ENCODE measurements around the gene PKP1.

PKP1 gene

GRCh38 chr1:201310986-201311355 is 27.7 kb downstream of the PKP1 start:
- H3K4me3 ChIP-seq (ENCODE audit: low read depth, low read length): no peak overlapping the region
- TF ChIP-seq CTCF (IDR thresholded peaks at IDR 0.05; ENCODE audit: control insufficient read depth, extremely low read depth, insufficient read depth): no peak
- DNase-seq (ENCODE audit: low read depth): no peak

- no peak for TF ChIP-seq CTCF (IDR thresholded peaks at IDR 0.05; ENCODE audit: control insufficient read depth, extremely low read depth, insufficient read depth)
- no peak overlapping the region for H3K4me3 ChIP-seq (ENCODE audit: low read depth, low read length)
- DNase-seq (ENCODE audit: low read depth): no peak
These were observed 28.2 kb downstream of the PKP1 start for GRCh38 chr1:201311356-201312011.

- no peak for TF ChIP-seq CTCF (IDR thresholded peaks at IDR 0.05; ENCODE audit: control insufficient read depth, extremely low read depth, insufficient read depth)
- DNase-seq (ENCODE audit: low read depth): no peak
- H3K4me3 ChIP-seq (ENCODE audit: low read depth, low read length): no peak overlapping the region
These were observed 29.0 kb downstream of the PKP1 start for GRCh38 chr1:201312298-201312697.

- no peak for TF ChIP-seq CTCF (IDR thresholded peaks at IDR 0.05; ENCODE audit: control insufficient read depth, extremely low read depth, insufficient read depth)
- no peak overlapping the region for H3K4me3 ChIP-seq (ENCODE audit: low read depth, low read length)
These were observed 29.8 kb downstream of the PKP1 start for GRCh38 chr1:201313086-201313485.

GRCh38 chr1:201316556-201316955 is 33.2 kb downstream of the PKP1 start:
- no peak for TF ChIP-seq CTCF (IDR thresholded peaks at IDR 0.05; ENCODE audit: control insufficient read depth, extremely low read depth, insufficient read depth)
- H3K4me3 ChIP-seq (ENCODE audit: low read depth, low read length): no peak overlapping the region
- DNase-seq (ENCODE audit: low read depth): no peak

More at GRCh38 chr1:201313086-201313485, 29.8 kb downstream of the PKP1 start:
- no peak for DNase-seq (ENCODE audit: low read depth)

GRCh38 chr1:201317551-201317950 is 34.2 kb downstream of the PKP1 start:
- DNase-seq (ENCODE audit: low read depth): no peak
- TF ChIP-seq CTCF (IDR thresholded peaks at IDR 0.05; ENCODE audit: control insufficient read depth, extremely low read depth, insufficient read depth): no peak
- H3K4me3 ChIP-seq (ENCODE audit: low read depth, low read length): no peak overlapping the region

Measured in LNCaP clone FGC (cell line).